ENCODE measurements around the gene ATAT1.

- TF ChIP-seq CTCF (IDR thresholded peaks at IDR 0.05) (no peak), POLR2A (IDR thresholded peaks at IDR 0.05) (no peak)
Measured at GRCh38 chr6:30626484-30627366, at the start of gene ATAT1.
